Upper lobe of left lung (tissue), 6 donors: ENCODE measurements around the gene SPEM1. TPM values are rescaled to one million over a fixed set of nuclear protein-coding genes. Genes with fewer than 3 reads are reported as not detected.

Experiments
- ATAC-seq, 2 donors: fragments of 200-7000 bp; cut with Tn5 transposase; one replicate each; pipeline ENCODE4 v1.9.1; 2022; ENCODE audit warnings: mild to moderate bottlenecking in 2 of 2, moderate library complexity in 2 of 2; ENCODE audit not compliant: low FRiP score in 2 of 2
- DNase-seq, 2 donors: peaks; one replicate each; pipeline ENCODE4 v3.0.0-alpha.2; 2019 to 2020
- H3K27ac ChIP-seq, 4 donors: fragments of 200-600 bp; sonication (generic); one replicate each; pipeline ENCODE4 v1.5.1; 2016 to 2019
- H3K27me3 ChIP-seq, 4 donors: fragments of 200-600 bp; sonication (generic); one replicate each; pipeline ENCODE4 v1.5.1; 2017 to 2019
- H3K36me3 ChIP-seq, 4 donors: fragments of 200-600 bp; sonication (generic); one replicate each; pipeline ENCODE4 v1.5.1; 2016 to 2019
- H3K4me1 ChIP-seq, 4 donors: fragments of 200-600 bp; sonication (generic); one replicate each; pipeline ENCODE4 v1.5.1; 2018 to 2019
- H3K4me3 ChIP-seq, 4 donors: fragments of 200-600 bp; sonication (generic); one replicate each; pipeline ENCODE4 v1.5.1; 2017 to 2019; ENCODE audit warnings: mild to moderate bottlenecking in 2 of 4, moderate library complexity in 1 of 4
- H3K9me3 ChIP-seq, 4 donors: fragments of 200-600 bp; sonication (generic); one replicate each; pipeline ENCODE4 v1.5.1; 2018 to 2019
- EP300 ChIP-seq, 4 donors: sonication (generic); formaldehyde crosslinking; IDR thresholded peaks; one replicate each; pipeline ENCODE4 v1.5.1; 2017; ENCODE audit warnings: antibody characterized with exemption in 4 of 4, control low read depth in 2 of 4
- POLR2A ChIP-seq, 4 donors: fragments of 450-650 bp; IDR thresholded peaks; one replicate each; pipeline ENCODE4 v1.5.1; 2016 to 2017; ENCODE audit warnings: antibody characterized with exemption in 4 of 4, mild to moderate bottlenecking in 2 of 4
- POLR2AphosphoS5 ChIP-seq, 2 donors: sonication (generic); formaldehyde crosslinking; IDR thresholded peaks; one replicate each; pipeline ENCODE4 v1.5.1; 2017; ENCODE audit warnings: antibody characterized with exemption in 2 of 2
- WGBS, 2 donors: methylation state at CpG; one replicate each; pipeline ENCODE4 v1.1.5; 2017 to 2018; 5-methylcytosine and 5-hydroxymethylcytosine counted together
- total RNA-seq, 6 donors: library from RNA; depleted of rRNA in 4 of 6; stranded (reverse); fragments of >200 nt in 4 of 6; gene quantifications; one replicate each; pipeline versions ENCODE4 v1.1.0 to v1.2.1, GENCODE V29; 2016 to 2021
- TF ChIP-seq, protein P1 (sequence below), 6 experiments: fragments of 450-650 bp in 4 of 6; fragments of 200-600 bp in 2 of 6; sonication (generic) in 2 of 6; IDR thresholded peaks; one replicate each; pipeline ENCODE4 v1.5.1; 2016 to 2019; ENCODE audit warnings: antibody characterized with exemption in 6 of 6
- donor health status: DM: no; HTN: no; CAD: no; lungs with moderate emphysema.
- donor health status: DM: no; HTN: yes; CAD: no; lungs with severe emphysema.

SPEM1 gene
- total RNA-seq, 6 donors from 2014 or later: not detected

DNA sequence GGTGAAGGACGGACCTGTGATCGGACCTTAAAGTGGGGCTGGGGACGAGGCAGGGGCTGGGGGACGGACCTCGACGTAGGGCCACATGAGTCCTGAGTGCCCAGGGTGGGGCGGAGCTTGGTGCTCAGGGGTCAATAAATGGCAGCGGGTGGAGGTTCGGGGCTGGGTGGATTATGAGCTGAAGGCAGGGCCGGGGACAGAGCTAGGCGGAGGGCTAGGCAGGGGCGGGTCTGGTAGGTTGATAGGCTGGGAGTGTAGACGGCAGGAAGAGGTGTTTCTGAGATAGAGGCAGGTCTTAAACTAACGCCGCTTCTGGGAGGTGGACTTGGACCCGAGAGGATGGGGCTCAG lies 25.5 kb downstream of the SPEM1 start:
- no peak overlapping the region for H3K27ac ChIP-seq
- ATAC-seq (peak; percentile 47 to 48), DNase-seq (no peak)
- H3K9me3 ChIP-seq: no peaks in the 10 kb centered on the region
- TF ChIP-seq EP300 (IDR thresholded peaks at IDR 0.05) (no peak), POLR2AphosphoS5 (IDR thresholded peaks at IDR 0.05) (no peak), POLR2A (IDR thresholded peaks at IDR 0.05) (no peak)
- TF ChIP-seq, protein P1, sequence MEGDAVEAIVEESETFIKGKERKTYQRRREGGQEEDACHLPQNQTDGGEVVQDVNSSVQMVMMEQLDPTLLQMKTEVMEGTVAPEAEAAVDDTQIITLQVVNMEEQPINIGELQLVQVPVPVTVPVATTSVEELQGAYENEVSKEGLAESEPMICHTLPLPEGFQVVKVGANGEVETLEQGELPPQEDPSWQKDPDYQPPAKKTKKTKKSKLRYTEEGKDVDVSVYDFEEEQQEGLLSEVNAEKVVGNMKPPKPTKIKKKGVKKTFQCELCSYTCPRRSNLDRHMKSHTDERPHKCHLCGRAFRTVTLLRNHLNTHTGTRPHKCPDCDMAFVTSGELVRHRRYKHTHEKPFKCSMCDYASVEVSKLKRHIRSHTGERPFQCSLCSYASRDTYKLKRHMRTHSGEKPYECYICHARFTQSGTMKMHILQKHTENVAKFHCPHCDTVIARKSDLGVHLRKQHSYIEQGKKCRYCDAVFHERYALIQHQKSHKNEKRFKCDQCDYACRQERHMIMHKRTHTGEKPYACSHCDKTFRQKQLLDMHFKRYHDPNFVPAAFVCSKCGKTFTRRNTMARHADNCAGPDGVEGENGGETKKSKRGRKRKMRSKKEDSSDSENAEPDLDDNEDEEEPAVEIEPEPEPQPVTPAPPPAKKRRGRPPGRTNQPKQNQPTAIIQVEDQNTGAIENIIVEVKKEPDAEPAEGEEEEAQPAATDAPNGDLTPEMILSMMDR (IDR thresholded peaks at IDR 0.05): no peak
- peaks cover 19 to 28% (median 22%) of the 10 kb centered on the region in 4 donors for H3K4me1 ChIP-seq
- peaks cover 0 to 18% (median 8%) of the 10 kb centered on the region in 4 donors for H3K27me3 ChIP-seq
- H3K4me3 ChIP-seq: peak overlapping the region in 3 of 4 donors; percentile 37 to 51 (median 50)
- no peaks in the 10 kb centered on the region for H3K36me3 ChIP-seq
- 7% methylated on average over 16 of the region's 16 CpGs for WGBS, 2 donors

DNA sequence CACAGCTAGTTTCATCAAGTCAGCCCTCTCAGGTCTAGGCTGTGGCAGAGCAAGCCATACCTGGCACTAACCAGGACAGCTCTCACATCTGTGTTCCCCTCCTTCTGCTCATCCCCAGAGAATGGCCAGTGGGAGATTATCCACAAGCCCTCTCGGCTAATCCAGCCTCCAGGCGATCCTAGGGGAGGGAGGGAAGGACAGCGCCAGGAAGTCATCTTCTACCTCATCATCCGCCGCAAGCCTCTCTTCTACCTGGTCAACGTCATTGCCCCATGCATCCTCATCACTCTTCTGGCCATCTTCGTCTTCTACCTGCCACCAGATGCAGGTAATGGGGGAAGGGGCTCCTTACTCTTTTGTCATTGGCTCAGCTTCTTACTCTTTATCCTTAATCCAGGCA lies 28.3 kb downstream of the SPEM1 start:
- TF ChIP-seq, protein P1 (IDR thresholded peaks at IDR 0.05): no peak
- no peak for TF ChIP-seq POLR2AphosphoS5 (IDR thresholded peaks at IDR 0.05)
- TF ChIP-seq EP300 (IDR thresholded peaks at IDR 0.05): no peak
- no peak for TF ChIP-seq POLR2A (IDR thresholded peaks at IDR 0.05)
- Histone ChIP-seq H3K9me3 (no peaks in the 10 kb centered on the region), H3K36me3 (no peaks in the 10 kb centered on the region), H3K27ac (no peak overlapping the region), H3K4me3 (no peak overlapping the region), H3K27me3 (peaks cover 0 to 15% (median 5%) of the 10 kb centered on the region in 4 donors), H3K4me1 (peaks cover 17 to 23% (median 19%) of the 10 kb centered on the region in 4 donors)
- WGBS, 2 donors: 92 to 95% methylated on average over 7 of the region's 7 CpGs
- ATAC-seq (no peak), DNase-seq (no peak)

DNA sequence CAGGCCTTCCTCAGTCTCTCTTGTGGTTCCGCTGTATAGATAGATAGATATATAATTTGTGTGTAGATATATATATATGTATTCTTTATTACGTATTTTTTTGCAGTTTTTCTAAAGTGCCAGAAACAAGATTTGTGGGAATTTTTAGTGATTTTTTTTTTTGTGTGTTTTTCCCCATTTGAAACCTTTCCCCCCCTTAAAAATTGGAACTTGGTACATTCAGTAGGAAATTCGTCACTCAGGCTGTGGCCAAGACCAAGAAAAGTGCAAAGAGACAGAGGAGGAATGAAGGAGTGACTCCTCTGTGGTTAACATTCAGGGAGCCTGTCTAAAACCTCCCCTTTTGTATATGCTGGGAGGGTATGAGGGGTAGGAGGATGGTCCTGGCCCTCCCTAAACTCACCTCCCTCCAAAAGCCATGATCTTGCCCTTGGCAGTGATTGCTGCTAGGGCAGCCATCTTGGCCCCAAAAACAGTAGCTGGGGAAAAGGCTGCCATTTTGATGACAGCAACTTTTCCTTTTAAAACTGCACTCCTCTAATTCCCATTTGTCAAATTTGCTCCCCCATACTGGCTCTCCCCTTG lies 39.9 kb downstream of the SPEM1 start:
- ATAC-seq (no peak), DNase-seq (no peak)
- H3K36me3 ChIP-seq: peaks cover 4 to 26% (median 22%) of the 10 kb centered on the region in 4 donors
- 77 to 89% methylated on average over 3 of the region's 3 CpGs for WGBS, 2 donors
- H3K4me1 ChIP-seq: peaks cover 6 to 11% (median 9%) of the 10 kb centered on the region in 4 donors
- no peak overlapping the region for H3K4me3 ChIP-seq
- H3K27ac ChIP-seq: no peak overlapping the region
- TF ChIP-seq POLR2A (IDR thresholded peaks at IDR 0.05) (no peak), EP300 (IDR thresholded peaks at IDR 0.05) (no peak), POLR2AphosphoS5 (IDR thresholded peaks at IDR 0.05) (no peak)
- TF ChIP-seq, protein P1 (IDR thresholded peaks at IDR 0.05): no peak
- H3K27me3 ChIP-seq: no peaks in the 10 kb centered on the region
- H3K9me3 ChIP-seq: no peaks in the 10 kb centered on the region

DNA sequence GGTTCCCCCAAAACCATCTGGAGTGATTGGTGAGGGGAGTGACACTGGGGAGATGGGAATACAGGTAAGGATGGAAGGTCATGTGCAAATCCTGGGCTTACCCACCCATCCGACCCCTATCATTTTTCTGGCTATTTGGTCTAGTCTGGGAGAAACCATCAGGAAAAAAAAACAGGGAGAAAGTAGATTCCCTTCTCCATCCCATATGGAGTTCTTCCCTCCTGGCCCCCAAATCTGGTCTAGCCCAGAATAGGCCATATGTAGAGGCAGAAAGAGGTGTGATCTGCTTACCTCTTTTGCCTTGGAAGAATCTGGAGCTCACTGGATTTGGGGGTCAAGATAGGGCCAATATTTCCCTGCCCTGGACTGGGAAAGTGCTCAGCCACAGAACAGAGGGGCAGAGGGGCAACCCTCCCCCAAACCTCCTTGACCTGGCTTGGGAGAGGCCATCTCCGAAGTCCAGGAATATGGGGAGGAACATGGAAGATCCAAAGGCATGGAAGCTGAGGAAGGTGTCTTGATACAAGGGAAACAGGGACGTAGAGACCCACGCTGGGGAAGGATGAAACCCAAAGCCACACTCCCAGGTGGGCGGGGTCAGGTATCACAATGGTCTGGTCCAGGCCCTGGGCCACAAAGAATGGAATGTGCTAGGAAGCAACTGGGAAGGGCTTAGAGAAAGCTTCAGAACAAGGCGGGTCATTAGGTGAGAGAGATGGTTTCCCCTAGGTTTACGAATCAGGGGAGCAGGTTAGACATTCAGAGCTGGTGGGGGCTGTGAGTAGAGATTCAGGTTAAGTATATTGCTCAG lies 40.9 kb downstream of the SPEM1 start:
- DNase-seq: no peak
- Histone ChIP-seq H3K27ac (peak overlapping the region in 1 of 4 donors; percentile 0), H3K9me3 (no peaks in the 10 kb centered on the region), H3K4me1 (peaks cover 9 to 14% (median 13%) of the 10 kb centered on the region in 4 donors), H3K27me3 (no peaks in the 10 kb centered on the region), H3K36me3 (peaks cover 4 to 32% (median 27%) of the 10 kb centered on the region in 4 donors), H3K4me3 (no peak overlapping the region)
- no peak for ATAC-seq
- TF ChIP-seq POLR2A (IDR thresholded peaks at IDR 0.05): no peak
- TF ChIP-seq, protein P1 (IDR thresholded peaks at IDR 0.05): no peak
- no peak for TF ChIP-seq EP300 (IDR thresholded peaks at IDR 0.05)
- no peak for TF ChIP-seq POLR2AphosphoS5 (IDR thresholded peaks at IDR 0.05)
- 93 to 96% methylated on average over 7 of the region's 7 CpGs for WGBS, 2 donors
